GM18909 (cell line): ENCODE data around the gene ARHGAP19.

Source experiments
- ATAC-seq: cut with Tn5 transposase; IDR thresholded peaks from one replicate; pipeline ENCODE4 v1.9.1; 2021; ENCODE audit warnings: mild to moderate bottlenecking; ENCODE audit not compliant: unreplicated experiment, poor library complexity

ARHGAP19 gene

DNA sequence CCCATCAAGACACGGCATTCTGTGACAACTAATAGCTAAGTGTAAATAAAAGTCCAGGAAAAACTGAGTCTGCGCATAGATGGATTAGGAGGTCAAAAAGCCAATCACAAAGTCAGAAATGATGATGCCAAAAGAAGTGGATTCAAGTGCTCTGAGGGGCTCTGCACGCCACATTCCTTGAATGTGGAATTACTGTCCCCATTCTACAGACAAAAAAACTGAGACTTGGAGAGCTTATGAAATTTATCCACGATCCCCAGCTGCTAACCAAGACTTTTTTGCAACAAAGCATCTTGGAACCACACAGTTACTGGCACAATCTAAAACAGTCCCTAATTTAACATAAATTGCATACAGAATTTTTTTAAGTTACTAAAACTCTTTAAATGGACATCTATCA, 57.1 kb downstream of the ARHGAP19 start:
- ATAC-seq, result no peak

- no peak for ATAC-seq
Measured at GRCh38 chr10:97234400-97234799, 58.0 kb downstream of the ARHGAP19 start.

GRCh38 chr10:97230146-97230545, 62.3 kb downstream of the ARHGAP19 start:
- no peak for ATAC-seq

GRCh38 chr10:97229322-97230015, 63.0 kb downstream of the ARHGAP19 start:
- ATAC-seq, result no peak

DNA sequence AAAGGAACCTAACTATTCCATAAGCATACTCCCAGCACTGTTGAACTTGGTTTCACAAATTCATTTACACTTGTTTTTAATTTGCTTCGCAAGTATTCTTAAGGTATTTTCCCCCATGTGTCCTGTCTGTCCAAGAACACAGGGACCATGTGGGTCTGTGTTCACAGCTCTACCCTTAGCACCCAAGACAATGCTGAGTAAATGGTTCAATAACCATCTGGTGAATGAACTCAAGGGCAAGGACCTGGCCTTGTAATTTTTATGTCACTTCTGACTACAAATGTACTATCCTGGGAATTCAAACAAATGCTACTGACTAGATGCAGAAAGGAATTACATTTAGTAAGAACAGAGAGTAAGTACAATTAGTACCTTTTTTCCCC, 63.7 kb downstream of the ARHGAP19 start:
- ATAC-seq, result no peak

GRCh38 chr10:97228130-97228774, 64.2 kb downstream of the ARHGAP19 start:
- ATAC-seq, result no peak

DNA sequence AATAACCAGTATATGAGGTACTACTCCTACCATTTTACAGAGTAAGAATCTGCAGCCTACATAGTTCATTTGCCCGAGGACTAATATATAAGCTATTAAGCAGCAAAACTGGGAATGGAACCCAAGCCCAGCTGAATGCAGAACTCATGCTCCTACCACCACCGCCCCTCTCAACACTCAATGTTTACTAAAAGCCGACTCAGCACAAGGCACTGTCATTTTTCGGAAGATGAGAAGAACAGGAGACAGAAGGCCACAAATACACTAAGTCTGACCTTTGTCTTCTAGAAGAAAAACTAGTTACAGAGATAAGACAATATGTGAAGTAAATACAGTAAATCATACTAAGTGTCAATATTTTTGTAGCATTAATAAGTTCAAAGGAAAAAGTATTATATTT, 66.0 kb downstream of the ARHGAP19 start:
- ATAC-seq, result no peak

DNA sequence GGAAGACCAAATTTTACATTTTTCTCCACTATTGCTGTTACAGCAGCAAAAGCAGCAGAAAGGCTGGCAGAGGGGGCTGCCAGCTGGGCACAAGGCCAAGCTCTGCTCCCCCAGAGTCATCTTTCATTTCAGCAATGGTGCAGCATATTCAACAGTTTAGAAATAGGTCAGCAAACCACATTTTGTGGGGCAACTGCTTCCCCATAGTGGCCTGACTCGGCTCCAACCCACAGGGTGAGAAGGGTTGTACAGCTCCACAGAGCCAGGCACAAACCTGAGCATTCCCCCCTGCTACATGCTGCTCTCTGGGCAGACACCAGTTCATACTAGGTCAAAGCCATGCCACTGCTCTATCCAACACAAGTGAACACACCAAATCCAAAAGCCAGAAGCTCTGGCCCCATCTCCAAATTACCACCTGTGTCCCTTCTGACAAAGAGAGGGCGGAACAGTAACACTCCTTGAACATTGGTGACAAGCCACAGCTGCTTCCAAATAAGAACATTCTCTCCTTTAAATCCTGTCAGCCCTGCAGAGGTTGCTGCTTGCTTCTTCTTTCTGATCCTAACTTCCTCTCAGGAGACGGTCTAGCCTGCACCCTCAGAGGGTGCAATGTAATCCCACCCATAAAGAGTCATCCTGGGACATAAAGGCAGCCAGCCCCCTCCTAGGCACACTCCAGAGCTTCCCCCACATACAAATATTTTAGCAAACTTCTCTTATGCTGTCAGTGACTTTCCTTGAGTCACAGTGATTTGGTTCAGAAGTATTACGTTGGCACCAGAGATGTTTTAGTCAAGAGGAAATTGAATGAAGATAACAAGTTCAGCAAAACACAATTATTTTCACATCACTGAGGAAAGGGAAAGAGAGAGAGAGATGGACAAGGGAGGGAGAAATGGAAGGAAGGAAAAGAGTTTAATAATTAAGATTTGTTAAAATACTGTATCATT, 67.7 kb downstream of the ARHGAP19 start:
- ATAC-seq, result no peak

- no peak for ATAC-seq
Measured at GRCh38 chr10:97222326-97222961, 70.0 kb downstream of the ARHGAP19 start.

GRCh38 chr10:97220355-97220754, 72.1 kb downstream of the ARHGAP19 start:
- no peak for ATAC-seq

DNA sequence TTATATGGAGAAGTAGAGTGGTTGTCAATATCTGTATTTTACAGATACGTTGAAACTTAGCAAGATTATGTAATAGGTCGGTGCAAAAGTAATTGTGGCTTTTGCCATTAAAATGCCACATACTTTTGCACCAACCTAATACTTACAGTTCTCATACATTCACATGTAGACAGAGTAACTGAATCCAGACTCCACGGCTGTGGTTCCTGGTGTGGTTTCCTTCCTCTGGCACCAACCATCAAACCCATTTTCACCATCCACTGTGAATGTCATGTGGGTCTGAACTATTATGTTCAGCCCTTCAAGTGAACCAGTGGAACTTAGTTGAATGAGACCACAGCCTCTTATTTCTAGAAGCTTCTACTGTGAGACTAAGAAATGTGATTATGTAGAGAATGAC, 75.1 kb downstream of the ARHGAP19 start:
- no peak for ATAC-seq

GRCh38 chr10:97215619-97216260, 76.7 kb downstream of the ARHGAP19 start:
- ATAC-seq, result no peak

DNA sequence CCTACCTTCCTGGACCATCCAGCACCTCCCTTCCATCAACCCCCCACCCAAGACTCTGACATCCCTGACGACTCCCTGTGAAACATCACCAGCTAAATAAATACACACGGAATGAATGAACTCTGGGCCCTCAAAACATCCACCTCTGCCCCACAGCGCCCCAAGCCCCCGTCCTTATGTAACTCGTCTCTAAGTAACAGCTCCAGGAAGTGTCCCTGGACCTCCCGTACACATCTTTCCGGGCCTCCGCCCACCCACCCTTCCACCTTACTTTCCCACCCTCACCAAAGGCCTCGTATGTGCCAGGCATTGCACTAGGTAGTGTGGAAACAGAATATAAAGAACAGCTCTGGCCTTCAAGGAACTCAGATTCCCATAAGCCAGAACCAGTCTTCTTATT, 79.0 kb downstream of the ARHGAP19 start:
- no peak for ATAC-seq

DNA sequence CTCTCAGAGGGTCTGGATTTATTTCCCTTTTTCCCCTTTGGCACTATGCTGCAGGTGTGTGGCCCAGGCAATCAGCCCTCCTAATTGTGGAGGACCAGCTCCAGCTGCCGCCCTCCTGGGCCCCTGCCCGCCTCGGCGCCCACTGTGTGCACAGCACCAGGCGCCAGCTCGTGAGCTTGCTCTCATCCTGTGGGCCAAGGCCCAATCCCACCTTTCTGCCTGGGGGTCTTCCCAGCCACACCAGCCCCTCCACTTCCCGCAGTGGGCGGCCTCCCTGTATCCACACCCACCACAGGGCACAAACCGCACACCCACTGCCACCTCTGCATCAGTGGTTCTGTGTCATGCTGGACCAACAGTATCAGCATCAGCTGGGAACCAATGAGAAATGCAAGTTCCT, 81.2 kb downstream of the ARHGAP19 start:
- ATAC-seq, result no peak

DNA sequence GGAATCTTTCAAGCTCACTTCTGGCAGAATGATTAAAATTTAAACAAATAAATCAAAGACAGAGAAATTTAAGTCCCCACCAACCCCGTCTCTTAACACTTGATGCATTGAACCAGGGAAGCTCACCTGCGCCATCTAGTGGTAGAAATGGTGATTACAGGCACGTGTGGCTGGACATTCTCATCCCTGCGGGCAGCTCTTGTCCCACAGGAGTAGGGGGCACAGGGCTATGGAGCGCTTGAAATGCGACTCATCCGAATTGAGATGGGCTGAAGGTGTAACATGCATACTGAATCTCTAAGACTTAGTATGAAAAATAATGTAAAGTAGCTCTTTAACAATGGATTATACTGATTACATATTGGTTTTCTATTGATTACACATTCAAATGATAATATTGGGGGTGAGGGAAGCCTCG, 81.9 kb downstream of the ARHGAP19 start:
- no peak for ATAC-seq

DNA sequence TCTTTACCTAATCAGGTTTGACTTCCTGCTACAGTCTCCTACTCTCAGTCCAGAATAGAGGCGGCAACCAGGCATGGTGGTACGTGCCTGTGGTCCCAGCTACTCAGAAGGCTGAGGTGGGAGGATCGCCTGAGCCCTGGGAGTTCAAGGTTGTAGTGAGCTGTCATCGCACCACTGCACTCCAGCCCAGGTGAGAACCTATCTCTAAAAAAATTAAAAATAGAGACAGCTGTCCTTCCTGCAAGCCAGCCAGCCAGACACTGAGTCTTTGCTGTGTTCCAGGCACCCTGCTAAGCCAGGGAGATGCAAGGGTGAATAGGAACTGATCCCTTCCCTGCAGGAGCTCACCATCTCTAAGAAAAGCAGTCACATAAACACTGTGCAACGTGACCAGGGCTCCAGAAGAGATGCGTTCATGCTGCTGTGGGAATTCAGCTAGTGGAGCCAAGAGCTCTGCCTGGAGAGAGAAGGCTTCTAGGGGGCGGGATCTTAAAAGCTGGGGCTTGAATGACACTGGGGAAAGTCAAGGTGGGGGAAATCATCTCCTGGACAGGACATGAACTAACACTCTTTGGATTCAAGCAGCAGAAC, 84.6 kb downstream of the ARHGAP19 start:
- ATAC-seq, result no peak

GRCh38 chr10:97207131-97207530, 85.3 kb downstream of the ARHGAP19 start:
- no peak for ATAC-seq

- no peak for ATAC-seq
Measured at GRCh38 chr10:97204826-97205679, 87.4 kb downstream of the ARHGAP19 start.

GRCh38 chr10:97203220-97203619, 89.2 kb downstream of the ARHGAP19 start:
- ATAC-seq, result no peak
